Upper lobe of left lung (tissue), 6 donors: ENCODE measurements around the gene TRAF3. TPM values are rescaled to one million over a fixed set of nuclear protein-coding genes. Genes with fewer than 3 reads are reported as not detected.

Source experiments
- ATAC-seq, 2 donors: fragments of 200-7000 bp; cut with Tn5 transposase; one replicate each; pipeline ENCODE4 v1.9.1; 2022; ENCODE audit warnings: mild to moderate bottlenecking in 2 of 2, moderate library complexity in 2 of 2; ENCODE audit not compliant: low FRiP score in 2 of 2
- DNase-seq, 2 donors: peaks; one replicate each; pipeline ENCODE4 v3.0.0-alpha.2; 2019 to 2020
- H3K27ac ChIP-seq, 4 donors: fragments of 200-600 bp; sonication (generic); one replicate each; pipeline ENCODE4 v1.5.1; 2016 to 2019
- H3K27me3 ChIP-seq, 4 donors: fragments of 200-600 bp; sonication (generic); one replicate each; pipeline ENCODE4 v1.5.1; 2017 to 2019
- H3K36me3 ChIP-seq, 4 donors: fragments of 200-600 bp; sonication (generic); one replicate each; pipeline ENCODE4 v1.5.1; 2016 to 2019
- H3K4me1 ChIP-seq, 4 donors: fragments of 200-600 bp; sonication (generic); one replicate each; pipeline ENCODE4 v1.5.1; 2018 to 2019
- H3K4me3 ChIP-seq, 4 donors: fragments of 200-600 bp; sonication (generic); one replicate each; pipeline ENCODE4 v1.5.1; 2017 to 2019; ENCODE audit warnings: mild to moderate bottlenecking in 2 of 4, moderate library complexity in 1 of 4
- H3K9me3 ChIP-seq, 4 donors: fragments of 200-600 bp; sonication (generic); one replicate each; pipeline ENCODE4 v1.5.1; 2018 to 2019
- EP300 ChIP-seq, 4 donors: sonication (generic); formaldehyde crosslinking; IDR thresholded peaks; one replicate each; pipeline ENCODE4 v1.5.1; 2017; ENCODE audit warnings: antibody characterized with exemption in 4 of 4, control low read depth in 2 of 4
- POLR2A ChIP-seq, 4 donors: fragments of 450-650 bp; IDR thresholded peaks; one replicate each; pipeline ENCODE4 v1.5.1; 2016 to 2017; ENCODE audit warnings: antibody characterized with exemption in 4 of 4, mild to moderate bottlenecking in 2 of 4
- POLR2AphosphoS5 ChIP-seq, 2 donors: sonication (generic); formaldehyde crosslinking; IDR thresholded peaks; one replicate each; pipeline ENCODE4 v1.5.1; 2017; ENCODE audit warnings: antibody characterized with exemption in 2 of 2
- WGBS, 2 donors: methylation state at CpG; one replicate each; pipeline ENCODE4 v1.1.5; 2017 to 2018; 5-methylcytosine and 5-hydroxymethylcytosine counted together
- total RNA-seq, 6 donors: library from RNA; depleted of rRNA in 4 of 6; stranded (reverse); fragments of >200 nt in 4 of 6; gene quantifications; one replicate each; pipeline versions ENCODE4 v1.1.0 to v1.2.1, GENCODE V29; 2016 to 2021
- TF ChIP-seq, protein P1 (sequence below), 6 experiments: fragments of 450-650 bp in 4 of 6; fragments of 200-600 bp in 2 of 6; sonication (generic) in 2 of 6; IDR thresholded peaks; one replicate each; pipeline ENCODE4 v1.5.1; 2016 to 2019; ENCODE audit warnings: antibody characterized with exemption in 6 of 6
- donor health status: DM: no; HTN: no; CAD: no; lungs with moderate emphysema.
- donor health status: DM: no; HTN: yes; CAD: no; lungs with severe emphysema.

Gene TRAF3
- total RNA-seq, 6 donors from 2014 or later, result 14.7 to 45.4 (median 22.1) TPM

DNA sequence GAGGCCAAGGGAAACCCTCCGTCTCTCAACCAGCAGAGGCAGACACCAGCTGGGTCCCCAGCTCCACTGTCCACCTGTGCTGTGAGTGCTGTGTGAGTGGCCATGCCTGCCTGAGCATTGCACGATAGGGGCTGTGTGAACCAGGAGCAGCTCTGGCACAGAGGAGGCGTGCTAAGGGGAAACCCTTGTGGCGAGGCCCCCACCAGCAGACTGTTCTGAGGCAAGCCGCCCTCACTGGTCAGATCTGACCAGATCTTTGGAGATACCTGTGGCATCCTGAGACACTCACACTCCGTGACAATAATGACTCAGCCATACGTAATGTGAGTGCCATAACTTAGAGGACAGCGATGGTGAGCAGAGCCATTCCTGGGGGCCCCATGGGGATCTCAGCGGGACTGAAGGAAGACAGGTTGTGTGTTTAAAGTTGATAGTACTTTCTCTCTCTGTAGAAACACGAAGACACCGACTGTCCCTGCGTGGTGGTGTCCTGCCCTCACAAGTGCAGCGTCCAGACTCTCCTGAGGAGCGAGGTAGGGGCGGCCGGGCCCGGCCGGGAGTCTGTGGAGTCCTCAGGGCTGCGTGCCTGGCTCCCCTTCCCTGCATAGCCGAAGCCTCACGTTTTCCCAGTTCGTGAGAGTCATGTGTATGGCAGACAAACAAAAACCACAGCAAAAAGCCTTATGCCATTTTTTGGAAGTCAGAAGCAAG lies 108.6 kb downstream of the TRAF3 start:
- Histone ChIP-seq H3K27ac (no peak overlapping the region), H3K27me3 (no peaks in the 10 kb centered on the region), H3K4me3 (no peak overlapping the region), H3K4me1 (no peaks in the 10 kb centered on the region), H3K36me3 (peaks cover 0 to 42% (median 11%) of the 10 kb centered on the region in 4 donors), H3K9me3 (no peaks in the 10 kb centered on the region)
- no peak for DNase-seq
- TF ChIP-seq POLR2AphosphoS5 (IDR thresholded peaks at IDR 0.05) (no peak), EP300 (IDR thresholded peaks at IDR 0.05) (no peak), POLR2A (IDR thresholded peaks at IDR 0.05) (no peak)
- TF ChIP-seq, protein P1, sequence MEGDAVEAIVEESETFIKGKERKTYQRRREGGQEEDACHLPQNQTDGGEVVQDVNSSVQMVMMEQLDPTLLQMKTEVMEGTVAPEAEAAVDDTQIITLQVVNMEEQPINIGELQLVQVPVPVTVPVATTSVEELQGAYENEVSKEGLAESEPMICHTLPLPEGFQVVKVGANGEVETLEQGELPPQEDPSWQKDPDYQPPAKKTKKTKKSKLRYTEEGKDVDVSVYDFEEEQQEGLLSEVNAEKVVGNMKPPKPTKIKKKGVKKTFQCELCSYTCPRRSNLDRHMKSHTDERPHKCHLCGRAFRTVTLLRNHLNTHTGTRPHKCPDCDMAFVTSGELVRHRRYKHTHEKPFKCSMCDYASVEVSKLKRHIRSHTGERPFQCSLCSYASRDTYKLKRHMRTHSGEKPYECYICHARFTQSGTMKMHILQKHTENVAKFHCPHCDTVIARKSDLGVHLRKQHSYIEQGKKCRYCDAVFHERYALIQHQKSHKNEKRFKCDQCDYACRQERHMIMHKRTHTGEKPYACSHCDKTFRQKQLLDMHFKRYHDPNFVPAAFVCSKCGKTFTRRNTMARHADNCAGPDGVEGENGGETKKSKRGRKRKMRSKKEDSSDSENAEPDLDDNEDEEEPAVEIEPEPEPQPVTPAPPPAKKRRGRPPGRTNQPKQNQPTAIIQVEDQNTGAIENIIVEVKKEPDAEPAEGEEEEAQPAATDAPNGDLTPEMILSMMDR (IDR thresholded peaks at IDR 0.05), result no peak
- WGBS, 2 donors, result 95 to 97% methylated on average over 21 to 22 of the region's 22 CpGs
- ATAC-seq, result no peak

DNA sequence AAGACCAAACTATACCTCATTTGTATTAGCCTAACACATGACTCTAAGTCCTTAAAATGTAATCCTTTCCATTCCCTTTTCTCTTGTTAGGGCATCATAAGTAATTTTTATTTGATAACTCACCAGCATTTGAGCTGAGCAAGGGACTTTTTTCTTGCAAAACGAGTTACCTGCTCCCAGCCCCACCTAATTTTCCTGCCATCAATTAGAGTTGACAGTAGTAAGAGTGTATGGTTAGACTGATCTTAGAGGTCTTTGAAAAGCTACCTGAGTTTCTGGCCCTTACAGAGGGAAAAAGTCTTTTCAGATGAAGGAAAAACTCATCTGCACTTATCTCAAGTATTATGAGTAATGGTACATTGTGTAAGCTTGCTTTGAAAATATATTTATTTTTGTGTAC lies 111.5 kb downstream of the TRAF3 start:
- Histone ChIP-seq H3K4me1 (no peaks in the 10 kb centered on the region), H3K4me3 (no peak overlapping the region), H3K9me3 (no peaks in the 10 kb centered on the region), H3K36me3 (peaks cover 0 to 39% (median 12%) of the 10 kb centered on the region in 4 donors), H3K27me3 (no peaks in the 10 kb centered on the region), H3K27ac (no peak overlapping the region)
- no peak for DNase-seq
- no peak for ATAC-seq
- TF ChIP-seq EP300 (IDR thresholded peaks at IDR 0.05) (no peak), POLR2AphosphoS5 (IDR thresholded peaks at IDR 0.05) (no peak), POLR2A (IDR thresholded peaks at IDR 0.05) (no peak)
- TF ChIP-seq, protein P1 (IDR thresholded peaks at IDR 0.05), result no peak
- 69 to 72% methylated on average over 1 of the region's 1 CpG for WGBS, 2 donors

DNA sequence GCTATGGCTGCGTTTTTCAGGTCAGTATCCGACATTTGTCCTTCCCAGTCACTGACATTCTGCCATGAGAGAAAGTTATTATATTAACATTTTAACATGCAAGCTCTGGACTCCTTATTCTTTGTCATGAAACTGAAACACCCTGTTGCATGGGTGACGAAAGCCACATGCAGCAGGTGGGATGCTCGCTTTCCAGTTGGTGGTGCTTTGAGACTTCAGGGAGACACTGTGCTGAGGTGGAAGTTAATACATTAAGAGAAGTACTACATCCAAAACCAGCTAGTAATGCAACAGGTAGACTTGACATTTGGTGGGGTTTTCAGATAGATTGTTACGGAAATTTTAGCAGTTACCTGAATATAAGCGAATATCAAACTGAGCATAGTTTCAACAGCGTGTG lies 112.4 kb downstream of the TRAF3 start:
- Histone ChIP-seq H3K27ac (no peak overlapping the region), H3K4me3 (no peak overlapping the region), H3K9me3 (no peaks in the 10 kb centered on the region), H3K27me3 (no peaks in the 10 kb centered on the region), H3K4me1 (no peaks in the 10 kb centered on the region), H3K36me3 (peaks cover 0 to 36% (median 12%) of the 10 kb centered on the region in 4 donors)
- ATAC-seq (no peak), DNase-seq (no peak)
- WGBS, 2 donors, result 98% methylated on average over 7 of the region's 7 CpGs
- TF ChIP-seq POLR2AphosphoS5 (IDR thresholded peaks at IDR 0.05), result no peak
- TF ChIP-seq, protein P1 (IDR thresholded peaks at IDR 0.05), result no peak
- TF ChIP-seq POLR2A (IDR thresholded peaks at IDR 0.05), result no peak
- TF ChIP-seq EP300 (IDR thresholded peaks at IDR 0.05), result no peak

DNA sequence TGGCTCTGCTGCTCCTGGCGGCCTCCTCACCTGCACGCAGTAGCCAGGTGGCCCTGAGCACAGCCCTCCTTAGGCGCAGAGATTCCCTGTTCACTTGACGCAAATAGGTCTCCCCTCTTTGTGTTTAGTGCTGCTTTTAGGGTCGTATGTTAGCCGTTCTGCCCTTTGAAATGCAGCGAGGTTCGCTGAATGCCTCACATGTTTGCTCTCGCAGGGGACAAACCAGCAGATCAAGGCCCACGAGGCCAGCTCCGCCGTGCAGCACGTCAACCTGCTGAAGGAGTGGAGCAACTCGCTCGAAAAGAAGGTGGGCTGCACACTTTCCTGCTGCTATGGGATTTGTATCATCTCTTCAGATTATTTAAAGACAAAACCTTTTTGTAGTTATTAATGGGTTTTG lies 113.9 kb downstream of the TRAF3 start:
- Histone ChIP-seq H3K4me3 (no peak overlapping the region), H3K36me3 (peaks cover 0 to 45% (median 8%) of the 10 kb centered on the region in 4 donors), H3K27me3 (no peaks in the 10 kb centered on the region), H3K27ac (no peak overlapping the region), H3K9me3 (no peaks in the 10 kb centered on the region), H3K4me1 (no peaks in the 10 kb centered on the region)
- TF ChIP-seq, protein P1 (IDR thresholded peaks at IDR 0.05), result no peak
- TF ChIP-seq EP300 (IDR thresholded peaks at IDR 0.05) (no peak), POLR2AphosphoS5 (IDR thresholded peaks at IDR 0.05) (no peak), POLR2A (IDR thresholded peaks at IDR 0.05) (no peak)
- ATAC-seq, result no peak
- DNase-seq, result peak; percentile 8 to 46
- WGBS, 2 donors, result 90 to 92% methylated on average over 13 to 15 of the region's 15 CpGs

DNA sequence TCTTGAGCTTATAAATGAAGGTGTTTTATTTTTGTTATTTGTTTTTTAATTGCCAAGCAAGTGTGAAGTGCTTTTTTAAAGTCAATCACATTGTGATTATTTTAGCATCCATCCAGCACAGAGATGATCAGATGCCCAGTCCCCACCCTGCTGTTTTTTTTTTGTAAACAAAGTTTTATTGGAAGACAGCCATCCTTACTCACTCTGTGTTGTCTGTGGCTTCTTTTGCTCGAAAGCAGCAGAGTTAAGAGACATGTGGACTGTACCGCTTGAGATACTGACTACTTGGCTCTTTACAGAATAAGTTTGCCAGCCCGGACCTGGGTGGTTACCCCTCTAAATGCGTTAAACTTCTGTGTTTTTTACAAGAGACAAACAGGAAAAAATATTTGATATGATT lies 114.3 kb downstream of the TRAF3 start:
- DNase-seq (no peak), ATAC-seq (peak in 1 of 2 donors; percentile 27)
- no peaks in the 10 kb centered on the region for H3K4me1 ChIP-seq
- no peaks in the 10 kb centered on the region for H3K9me3 ChIP-seq
- H3K27ac ChIP-seq, result no peak overlapping the region
- peaks cover 0 to 42% (median 5%) of the 10 kb centered on the region in 4 donors for H3K36me3 ChIP-seq
- 65 to 71% methylated on average over 4 of the region's 4 CpGs for WGBS, 2 donors
- no peaks in the 10 kb centered on the region for H3K27me3 ChIP-seq
- TF ChIP-seq POLR2AphosphoS5 (IDR thresholded peaks at IDR 0.05), result no peak
- TF ChIP-seq, protein P1 (IDR thresholded peaks at IDR 0.05), result no peak
- no peak for TF ChIP-seq EP300 (IDR thresholded peaks at IDR 0.05)
- TF ChIP-seq POLR2A (IDR thresholded peaks at IDR 0.05), result no peak
- no peak overlapping the region for H3K4me3 ChIP-seq
